ENCODE results near the gene INPP4B. TPM values are rescaled to one million over a fixed set of nuclear protein-coding genes. Genes with fewer than 3 reads are reported as not detected.
A peak's percentile ranks its signal among the peaks of the same experiment; 100 is the strongest.

The INPP4B gene
- polyA plus RNA-seq, 1 of the 3 experiments (the other 2 are of a cell fraction), result 0.08 TPM

GRCh38 chr4:142480244-142480643, 365.9 kb downstream of the INPP4B start:
- Histone ChIP-seq H3K9me3 (no peaks in the 10 kb centered on the region), H3K4me1 (ENCODE audit: control insufficient read depth in 1 of 2, insufficient read depth in 2 of 2, low read depth in 1 of 2, low read length in 1 of 2) (no peaks in the 10 kb centered on the region), H3F3A (replicated peaks; ENCODE audit: insufficient read depth) (no peaks in the 10 kb centered on the region), H3K36me3 (replicated peaks in 1 of 2; ENCODE audit: control insufficient read depth in 1 of 2, insufficient read depth in 2 of 2, low read length in 1 of 2) (no peaks in the 10 kb centered on the region), H3K4me3 (ENCODE audit: low read depth in 2 of 2, low read length in 1 of 2) (no peak overlapping the region), H3K4me2 (no peak overlapping the region), H2AFZ (ENCODE audit: low read depth) (no peak overlapping the region), H3K27me3 (ENCODE audit: insufficient read depth) (no peaks in the 10 kb centered on the region), H3K9ac (no peak overlapping the region), H3K9me2 (no peaks in the 10 kb centered on the region; the same call in 1 of the 2 replicates), H3K27ac (ENCODE audit: low read depth in 2 of 2, low read length in 1 of 2) (no peak overlapping the region), H4K20me1 (ENCODE audit: insufficient read depth) (no peaks in the 10 kb centered on the region), H3K79me2 (ENCODE audit: insufficient read depth) (no peaks in the 10 kb centered on the region)
- no peak for DNase-seq
- ChIA-PET CTCF (interaction anchor here (1.5 kb wide), 1 partner anchor 8 kb away, joined by 5 read pairs; no protein-coding TSS in a partner anchor), POLR2A (no interaction called here)
- no peak for TF ChIP-seq MEF2A (IDR thresholded peaks at IDR 0.05; ENCODE audit: borderline replicate concordance, low read depth)
- TF ChIP-seq SIN3A (IDR thresholded peaks at IDR 0.05; ENCODE audit: borderline replicate concordance, low read depth, low read length), result no peak
- TF ChIP-seq TEAD4 (IDR thresholded peaks at IDR 0.05; ENCODE audit: borderline replicate concordance, insufficient read depth), result no peak
- TF ChIP-seq CTCF (IDR thresholded peaks at IDR 0.05), result no peak
- no peak for TF ChIP-seq MAX (IDR thresholded peaks at IDR 0.05; ENCODE audit: low read depth)
- no peak for TF ChIP-seq GABPA (IDR thresholded peaks at IDR 0.05; ENCODE audit: low read depth)
- TF ChIP-seq PBX3 (IDR thresholded peaks at IDR 0.05), result no peak
- no peak for TF ChIP-seq RFX5 (IDR thresholded peaks at IDR 0.05; ENCODE audit: low read length)
- no peak for TF ChIP-seq TCF12 (IDR thresholded peaks at IDR 0.05)
- TF ChIP-seq NRF1 (IDR thresholded peaks at IDR 0.05; ENCODE audit: low read depth, low read length), result no peak
- TF ChIP-seq FOSL2 (IDR thresholded peaks at IDR 0.05; ENCODE audit: borderline replicate concordance, low read depth), result no peak
- no peak for TF ChIP-seq GATA2 (CRISPR knock-in tag; IDR thresholded peaks at IDR 0.05)
- TF ChIP-seq YY1 (IDR thresholded peaks at IDR 0.05; ENCODE audit: low read depth), result no peak
- 65% methylated on average over 1 of the region's 1 CpG for WGBS (ENCODE audit: low lambda C conversion rate)

- no peak overlapping the region for H3K27ac ChIP-seq (ENCODE audit: low read depth in 2 of 2, low read length in 1 of 2)
- H3K27me3 ChIP-seq (ENCODE audit: insufficient read depth), result no peaks in the 10 kb centered on the region
- H3K36me3 ChIP-seq (replicated peaks in 1 of 2; ENCODE audit: control insufficient read depth in 1 of 2, insufficient read depth in 2 of 2, low read length in 1 of 2), result no peaks in the 10 kb centered on the region
- no peak overlapping the region for H2AFZ ChIP-seq (ENCODE audit: low read depth)
- no peak overlapping the region for H3K4me3 ChIP-seq (ENCODE audit: low read depth in 2 of 2, low read length in 1 of 2)
- WGBS (ENCODE audit: low lambda C conversion rate), result 68% methylated on average over 2 of the region's 2 CpGs
- H3K9me2 ChIP-seq, result no peaks in the 10 kb centered on the region; the same call in 1 of the 2 replicates
- no peak for DNase-seq
- H3K9ac ChIP-seq, result no peak overlapping the region
- no peaks in the 10 kb centered on the region for H3K79me2 ChIP-seq (ENCODE audit: insufficient read depth)
- ChIA-PET CTCF (no interaction called here), POLR2A (no interaction called here)
- no peaks in the 10 kb centered on the region for H3K9me3 ChIP-seq
- H3K4me1 ChIP-seq (ENCODE audit: control insufficient read depth in 1 of 2, insufficient read depth in 2 of 2, low read depth in 1 of 2, low read length in 1 of 2), result no peaks in the 10 kb centered on the region; a peak in 1 of 4 replicates
- no peaks in the 10 kb centered on the region for H3F3A ChIP-seq (replicated peaks; ENCODE audit: insufficient read depth)
- no peak overlapping the region for H3K4me2 ChIP-seq
- no peaks in the 10 kb centered on the region for H4K20me1 ChIP-seq (ENCODE audit: insufficient read depth)
- TF ChIP-seq PBX3 (IDR thresholded peaks at IDR 0.05) (0 out of 2 replicates have a peak, but pooled peaks have one; percentile 24), FOSL2 (IDR thresholded peaks at IDR 0.05; ENCODE audit: borderline replicate concordance, low read depth) (peak; percentile 52; the same call in 1 of the 2 replicates)
- TF ChIP-seq, protein P1, sequence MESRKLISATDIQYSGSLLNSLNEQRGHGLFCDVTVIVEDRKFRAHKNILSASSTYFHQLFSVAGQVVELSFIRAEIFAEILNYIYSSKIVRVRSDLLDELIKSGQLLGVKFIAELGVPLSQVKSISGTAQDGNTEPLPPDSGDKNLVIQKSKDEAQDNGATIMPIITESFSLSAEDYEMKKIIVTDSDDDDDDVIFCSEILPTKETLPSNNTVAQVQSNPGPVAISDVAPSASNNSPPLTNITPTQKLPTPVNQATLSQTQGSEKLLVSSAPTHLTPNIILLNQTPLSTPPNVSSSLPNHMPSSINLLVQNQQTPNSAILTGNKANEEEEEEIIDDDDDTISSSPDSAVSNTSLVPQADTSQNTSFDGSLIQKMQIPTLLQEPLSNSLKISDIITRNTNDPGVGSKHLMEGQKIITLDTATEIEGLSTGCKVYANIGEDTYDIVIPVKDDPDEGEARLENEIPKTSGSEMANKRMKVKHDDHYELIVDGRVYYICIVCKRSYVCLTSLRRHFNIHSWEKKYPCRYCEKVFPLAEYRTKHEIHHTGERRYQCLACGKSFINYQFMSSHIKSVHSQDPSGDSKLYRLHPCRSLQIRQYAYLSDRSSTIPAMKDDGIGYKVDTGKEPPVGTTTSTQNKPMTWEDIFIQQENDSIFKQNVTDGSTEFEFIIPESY (IDR thresholded peaks at IDR 0.05; ENCODE audit: borderline replicate concordance, low read depth), result no peak
These were observed 370.4 kb downstream of the INPP4B start for GRCh38 chr4:142475663-142476062.
